ENCODE data around the gene GNG4. TPM values are rescaled to one million over a fixed set of nuclear protein-coding genes. Genes with fewer than 3 reads are reported as not detected.

Gene GNG4
- total RNA-seq (2014; rRNA removed; shearing (Covaris generic)): 6.0 and 9.0 TPM in 2 replicates

- no peak for DNase-seq (ENCODE audit: low spot score)
Measured at GRCh38 chr1:235649368-235650163, at the start of gene GNG4. Gene GNG4 (minus strand): TSS chr1:235649784. CDS start chr1:235583838, 65,946 bp downstream.

GRCh38 chr1:235697508-235697907, 47.9 kb upstream of the GNG4 start:
- DNase-seq (ENCODE audit: low spot score): no peak

- DNase-seq (ENCODE audit: low spot score): no peak
Measured at GRCh38 chr1:235689356-235689755, 39.8 kb upstream of the GNG4 start.

GRCh38 chr1:235688096-235688495, 38.5 kb upstream of the GNG4 start:
- DNase-seq (ENCODE audit: low spot score): no peak

GRCh38 chr1:235683653-235684052, 34.1 kb upstream of the GNG4 start:
- no peak for DNase-seq (ENCODE audit: low spot score)

GRCh38 chr1:235682216-235682615, 32.6 kb upstream of the GNG4 start:
- no peak for DNase-seq (ENCODE audit: low spot score)

GRCh38 chr1:235679644-235680043, 30.1 kb upstream of the GNG4 start:
- no peak for DNase-seq (ENCODE audit: low spot score)

- DNase-seq (ENCODE audit: low spot score): no peak
Measured at GRCh38 chr1:235679005-235679404, 29.4 kb upstream of the GNG4 start.

- peak; percentile 9 for DNase-seq (ENCODE audit: low spot score)
Measured at GRCh38 chr1:235675152-235675890, 25.7 kb upstream of the GNG4 start.

GRCh38 chr1:235673981-235674380, 24.4 kb upstream of the GNG4 start:
- no peak for DNase-seq (ENCODE audit: low spot score)

GRCh38 chr1:235671992-235672391, 22.4 kb upstream of the GNG4 start:
- no peak for DNase-seq (ENCODE audit: low spot score)

GRCh38 chr1:235670157-235670776, 20.7 kb upstream of the GNG4 start:
- no peak for DNase-seq (ENCODE audit: low spot score)

GRCh38 chr1:235669277-235669676, 19.7 kb upstream of the GNG4 start:
- DNase-seq (ENCODE audit: low spot score): no peak

- no peak for DNase-seq (ENCODE audit: low spot score)
Measured at GRCh38 chr1:235663628-235664027, 14.0 kb upstream of the GNG4 start.

- no peak for DNase-seq (ENCODE audit: low spot score)
Measured at GRCh38 chr1:235661568-235661967, 12.0 kb upstream of the GNG4 start.

- DNase-seq (ENCODE audit: low spot score): no peak
Measured at GRCh38 chr1:235659186-235659771, 9.7 kb upstream of the GNG4 start.

GRCh38 chr1:235657747-235658526, 8.4 kb upstream of the GNG4 start:
- DNase-seq (ENCODE audit: low spot score): no peak

GRCh38 chr1:235657269-235657668, 7.7 kb upstream of the GNG4 start:
- DNase-seq (ENCODE audit: low spot score): no peak

GRCh38 chr1:235652364-235652763, 2.8 kb upstream of the GNG4 start:
- no peak for DNase-seq (ENCODE audit: low spot score)

- DNase-seq (ENCODE audit: low spot score): no peak
Measured at GRCh38 chr1:235651170-235651806, 1.7 kb upstream of the GNG4 start.
